Panc1 (cell line): Measurements from ENCODE around the gene CALD1. TPM values are rescaled to one million over a fixed set of nuclear protein-coding genes. Genes with fewer than 3 reads are reported as not detected.

ENCODE experiments used
- ATAC-seq: fragments of 200-7000 bp; cut with Tn5 transposase; 2 replicates; pipeline ENCODE4 v1.9.1; 2020; ENCODE audit warnings: mild to moderate bottlenecking, moderate library complexity
- BruUV-seq: library from RNA; stranded (reverse); fragments of 400-500 nt; replicated peaks from 2 replicates; lab custom pipeline; 2021; lab: Mats Ljungman, UMichigan
- CTCF ChIA-PET: fragments of 300-600 bp; sonication (Branson Sonifier 250); formaldehyde crosslinking; loops from one replicate; lab custom pipeline; 2022; ENCODE audit warnings: antibody characterized with exemption; lab: Charles Lee
- POLR2A ChIA-PET: fragments of 300-600 bp; sonication (Branson Sonifier 250); formaldehyde crosslinking; loops from one replicate; lab custom pipeline; 2022; ENCODE audit warnings: antibody characterized with exemption; lab: Charles Lee
- DNase-seq: peaks from one replicate; pipeline ENCODE4 v3.0.0-alpha.2; 2010; ENCODE audit warnings: low read depth, low spot score
- H3K27ac ChIP-seq: 2 replicates; pipeline ENCODE4 v1.5.1; 2011; ENCODE audit warnings: mild to moderate bottlenecking, low read length, inconsistent platforms
- H3K27me3 ChIP-seq: fragments of 200-500 bp; sonication (Bioruptor generic); 2 replicates; pipeline ENCODE4 v1.6.0; 2014; ENCODE audit warnings: low read length, inconsistent platforms; ENCODE audit not compliant: control insufficient read depth, insufficient read depth
- H3K36me3 ChIP-seq: fragments of 200-500 bp; sonication (Bioruptor generic); 2 replicates; pipeline ENCODE4 v1.5.1; 2014; ENCODE audit warnings: inconsistent platforms, mild to moderate bottlenecking, low read length, moderate library complexity; ENCODE audit not compliant: control insufficient read depth, insufficient read depth
- H3K4me1 ChIP-seq: 2 replicates; pipeline ENCODE4 v1.5.1; 2011; ENCODE audit warnings: inconsistent platforms, mild to moderate bottlenecking, low read length, moderate library complexity; ENCODE audit not compliant: control insufficient read depth, insufficient read depth
- H3K4me3 ChIP-seq, 2 experiments: 2 replicates each; pipeline ENCODE4 v1.5.1; 2011 to 2012; ENCODE audit warnings: low read depth in 2 of 2, low read length in 2 of 2, mild to moderate bottlenecking in 2 of 2, inconsistent platforms in 1 of 2, moderate library complexity in 1 of 2
- H3K9me3 ChIP-seq: fragments of 200-500 bp; sonication (Bioruptor generic); 2 replicates; pipeline ENCODE4 v1.5.1; 2014; ENCODE audit warnings: low read depth, mild to moderate bottlenecking, inconsistent platforms, low read length, moderate library complexity; ENCODE audit not compliant: control insufficient read depth, insufficient read depth
- POLR2AphosphoS5 ChIP-seq: IDR thresholded peaks from 2 replicates; pipeline ENCODE4 v1.6.1; 2012; ENCODE audit warnings: mild to moderate bottlenecking, low read depth, low read length, moderate library complexity
- REST ChIP-seq, 2 experiments: IDR thresholded peaks; 2 replicates each; pipeline ENCODE4 v1.6.1; 2011 to 2012; ENCODE audit warnings: low read depth in 2 of 2, control low read depth in 1 of 2, low read length in 1 of 2, mild to moderate bottlenecking in 1 of 2, moderate library complexity in 1 of 2; ENCODE audit not compliant: insufficient read depth in 1 of 2
- SIN3A ChIP-seq: IDR thresholded peaks from 2 replicates; pipeline ENCODE4 v1.6.1; 2012; ENCODE audit warnings: low read depth, mild to moderate bottlenecking, low read length, moderate library complexity, borderline replicate concordance; ENCODE audit not compliant: insufficient read depth
- TCF7L2 ChIP-seq: IDR thresholded peaks from 2 replicates; pipeline ENCODE4 v1.6.1; 2011; ENCODE audit warnings: mild to moderate bottlenecking, low read depth, low read length, inconsistent platforms
- in situ Hi-C: cut with HindIII; loops from 2 replicates; pipeline ENCODE4 v1.10.0; 2016; ENCODE audit warnings: low sequenced_read_pairs, low pct_unique_long_range_greater_than_20kb
- intact Hi-C: fragments of 100-400 bp; cut with micrococcal nuclease; formaldehyde crosslinking; loops from one replicate; pipeline ENCODE4 v1.10.0; 2022; ENCODE audit not compliant: unreplicated experiment
- total RNA-seq: library from RNA; stranded (reverse); gene quantifications from one replicate; pipeline ENCODE4 v1.2.1, GENCODE V29; 2021; ENCODE audit not compliant: unreplicated experiment
- TF ChIP-seq, protein P1 (sequence below): fragments of 450-650 bp; IDR thresholded peaks from 2 replicates; pipeline ENCODE4 v1.5.1; 2017; ENCODE audit warnings: mild to moderate bottlenecking

The CALD1 gene
- total RNA-seq, 1 experiment from 2014 or later = 9.2 TPM

DNA sequence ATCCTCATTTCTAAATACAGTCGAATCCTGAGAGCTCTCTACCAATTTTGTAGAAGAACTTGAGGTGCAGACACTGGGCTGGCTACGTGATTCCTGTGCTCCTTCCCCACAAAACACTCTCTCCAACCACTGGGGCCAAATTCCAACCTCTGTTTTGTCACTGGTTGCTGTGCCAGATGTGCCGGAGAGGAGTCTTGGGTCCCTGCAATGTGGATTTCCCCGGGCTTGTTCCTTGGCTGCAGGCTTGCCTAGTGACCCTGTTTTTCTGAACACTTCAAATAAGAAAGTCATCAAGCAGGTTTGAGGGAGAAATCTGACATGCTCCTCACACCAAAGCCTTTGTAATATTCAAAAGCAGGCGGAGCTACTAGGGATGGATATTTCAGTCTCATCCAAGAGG, 162.5 kb downstream of the CALD1 start:
- Histone ChIP-seq H3K27ac (no peak overlapping the region), H3K36me3 (no peaks in the 10 kb centered on the region), H3K27me3 (no peaks in the 10 kb centered on the region), H3K4me3 (no peak overlapping the region), H3K4me1 (no peaks in the 10 kb centered on the region), H3K9me3 (no peaks in the 10 kb centered on the region)
- in situ Hi-C loops = no loop called here
- DNase-seq = no peak
- ChIA-PET POLR2A (no interaction called here), CTCF (no interaction called here)
- BruUV-seq = no TSS peak
- TF ChIP-seq TCF7L2 (no peak), SIN3A (no peak), REST (IDR thresholded peaks at IDR 0.05; ENCODE audit: insufficient read depth in 1 of 2, low read depth in 2 of 2, low read length in 1 of 2) (no peak), POLR2AphosphoS5 (no peak)
- TF ChIP-seq, protein P1, sequence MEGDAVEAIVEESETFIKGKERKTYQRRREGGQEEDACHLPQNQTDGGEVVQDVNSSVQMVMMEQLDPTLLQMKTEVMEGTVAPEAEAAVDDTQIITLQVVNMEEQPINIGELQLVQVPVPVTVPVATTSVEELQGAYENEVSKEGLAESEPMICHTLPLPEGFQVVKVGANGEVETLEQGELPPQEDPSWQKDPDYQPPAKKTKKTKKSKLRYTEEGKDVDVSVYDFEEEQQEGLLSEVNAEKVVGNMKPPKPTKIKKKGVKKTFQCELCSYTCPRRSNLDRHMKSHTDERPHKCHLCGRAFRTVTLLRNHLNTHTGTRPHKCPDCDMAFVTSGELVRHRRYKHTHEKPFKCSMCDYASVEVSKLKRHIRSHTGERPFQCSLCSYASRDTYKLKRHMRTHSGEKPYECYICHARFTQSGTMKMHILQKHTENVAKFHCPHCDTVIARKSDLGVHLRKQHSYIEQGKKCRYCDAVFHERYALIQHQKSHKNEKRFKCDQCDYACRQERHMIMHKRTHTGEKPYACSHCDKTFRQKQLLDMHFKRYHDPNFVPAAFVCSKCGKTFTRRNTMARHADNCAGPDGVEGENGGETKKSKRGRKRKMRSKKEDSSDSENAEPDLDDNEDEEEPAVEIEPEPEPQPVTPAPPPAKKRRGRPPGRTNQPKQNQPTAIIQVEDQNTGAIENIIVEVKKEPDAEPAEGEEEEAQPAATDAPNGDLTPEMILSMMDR = no peak
- no peak for ATAC-seq
- intact Hi-C loops = loop anchor here (5.0 kb wide), 1 partner anchor 255 kb away; no protein-coding TSS in a partner anchor

- Histone ChIP-seq H3K36me3 (no peaks in the 10 kb centered on the region), H3K27ac (no peak overlapping the region), H3K9me3 (no peaks in the 10 kb centered on the region), H3K4me3 (no peak overlapping the region), H3K4me1 (no peaks in the 10 kb centered on the region), H3K27me3 (no peaks in the 10 kb centered on the region)
- CTCF ChIA-PET = interaction anchor here (0.6 to 1.4 kb wide), 2 partner anchors 205 to 310 kb away, joined by 4 to 5 read pairs; partner anchors contain the start of gene TMEM140
- intact Hi-C loops = loop anchor here (5.0 kb wide), 1 partner anchor 256 kb away; no protein-coding TSS in a partner anchor
- in situ Hi-C loops = no loop called here
- BruUV-seq = no TSS peak
- ATAC-seq (no peak), DNase-seq (no peak)
- TF ChIP-seq TCF7L2 (no peak), POLR2AphosphoS5 (no peak), SIN3A (no peak), REST (IDR thresholded peaks at IDR 0.05; ENCODE audit: insufficient read depth in 1 of 2, low read depth in 2 of 2, low read length in 1 of 2) (no peak)
- TF ChIP-seq, protein P1 = no peak
- POLR2A ChIA-PET = no interaction called here
Measured at GRCh38 chr7:134942690-134943466, 163.4 kb downstream of the CALD1 start.
